Caco-2 (cell line): Measurements from ENCODE around the gene GFM2. TPM values are rescaled to one million over a fixed set of nuclear protein-coding genes. Genes with fewer than 3 reads are reported as not detected.
A peak's percentile ranks its signal among the peaks of the same experiment; 100 is the strongest.

Experiments
- Bru-seq: library from RNA; stranded (reverse); fragments of 400-500 nt; gene quantifications from one replicate; lab custom pipeline; 2021; lab: Mats Ljungman, UMichigan
- BruChase-seq, 2 experiments: library from RNA; stranded (reverse); fragments of 400-500 nt; gene quantifications; one replicate each; lab custom pipeline; 2021; lab: Mats Ljungman, UMichigan
- BruUV-seq: library from RNA; stranded (reverse); fragments of 400-500 nt; replicated peaks from 2 replicates; lab custom pipeline; 2021; lab: Mats Ljungman, UMichigan
- CTCF ChIA-PET: fragments of 300-600 bp; sonication (Branson Sonifier 250); formaldehyde crosslinking; loops from one replicate; lab custom pipeline; 2022; ENCODE audit warnings: antibody characterized with exemption; lab: Charles Lee
- POLR2A ChIA-PET: fragments of 300-600 bp; sonication (Branson Sonifier 250); formaldehyde crosslinking; loops from one replicate; lab custom pipeline; 2022; ENCODE audit warnings: antibody characterized with exemption; lab: Charles Lee
- DNase-seq, 2 experiments: peaks; one replicate each; pipeline versions ENCODE4 v3.0.0 to v3.0.0-alpha.2; 2020 to 2022
- H3K27me3 ChIP-seq: replicated peaks from 2 replicates; pipeline ENCODE4 v1.6.0; 2011; ENCODE audit warnings: low read length; ENCODE audit not compliant: control insufficient read depth, insufficient read depth
- H3K36me3 ChIP-seq: 2 replicates; pipeline ENCODE4 v1.5.1; 2011; ENCODE audit warnings: low read length; ENCODE audit not compliant: control insufficient read depth, insufficient read depth
- H3K4me1 ChIP-seq: fragments of 250-450 bp; sonication (Bioruptor Pico); 2 replicates; pipeline ENCODE4 v1.5.1; 2020; ENCODE audit warnings: mild to moderate bottlenecking
- H3K4me3 ChIP-seq: 2 replicates; pipeline ENCODE4 v1.5.1; 2011; ENCODE audit warnings: low read depth, mild to moderate bottlenecking, control low read depth, low read length
- H3K9me3 ChIP-seq: fragments of 250-450 bp; sonication (Bioruptor Pico); 2 replicates; pipeline ENCODE4 v1.5.1; 2020; ENCODE audit warnings: mild to moderate bottlenecking, moderate library complexity
- H3K27ac Mint-ChIP-seq: one replicate; pipeline ENCODE4 v1.8.0; 2022; ENCODE audit warnings: mixed read lengths; ENCODE audit not compliant: unreplicated experiment
- H3K27me3 Mint-ChIP-seq: one replicate; pipeline ENCODE4 v1.8.0; 2022; ENCODE audit warnings: mixed read lengths; ENCODE audit not compliant: insufficient read depth, unreplicated experiment
- H3K36me3 Mint-ChIP-seq: one replicate; pipeline ENCODE4 v1.8.0; 2022; ENCODE audit warnings: mild to moderate bottlenecking, mixed read lengths; ENCODE audit not compliant: insufficient read depth, unreplicated experiment
- H3K4me1 Mint-ChIP-seq: one replicate; pipeline ENCODE4 v1.8.0; 2022; ENCODE audit warnings: low read depth, mixed read lengths; ENCODE audit not compliant: unreplicated experiment
- H3K4me3 Mint-ChIP-seq: one replicate; pipeline ENCODE4 v1.8.0; 2022; ENCODE audit warnings: mild to moderate bottlenecking, moderate library complexity, mixed read lengths; ENCODE audit not compliant: unreplicated experiment
- H3K9me3 Mint-ChIP-seq: one replicate; pipeline ENCODE4 v1.8.0; 2022; ENCODE audit warnings: mixed read lengths; ENCODE audit not compliant: unreplicated experiment
- CTCF ChIP-seq, 2 experiments: fragments of 200-600 bp in 1 of 2; IDR thresholded peaks; 1 replicate in 1 of 2; 2 replicates in 1 of 2; pipeline versions ENCODE4 v1.5.1 to v1.8.0; 2011 to 2022; ENCODE audit warnings: antibody characterized with exemption in 1 of 2, control low read depth in 1 of 2, inconsistent platforms in 1 of 2, low read depth in 1 of 2, low read length in 1 of 2, mild to moderate bottlenecking in 1 of 2, moderate library complexity in 1 of 2; ENCODE audit not compliant: insufficient read depth in 1 of 2, severe bottlenecking in 1 of 2, unreplicated experiment in 1 of 2
- intact Hi-C: fragments of 100-400 bp; cut with micrococcal nuclease; formaldehyde crosslinking; loops from one replicate; pipeline ENCODE4 v1.10.0; 2022; ENCODE audit not compliant: unreplicated experiment
- long read RNA-seq: library from polyadenylated mRNA; stranded (forward); transcript quantifications from one replicate; pipeline ENCODE4 v2.0.0, GENCODE V29; 2022
- total RNA-seq: library from RNA; stranded (reverse); gene quantifications from 2 replicates; pipeline ENCODE4 v1.2.3, GENCODE V29; 2022

The GFM2 gene
- 43.6 and 46.5 TPM in 2 replicates for total RNA-seq
- percentile 87 among the genes with signal in this experiment for Bru-seq, nascent RNA
- percentile 85 among the genes with signal in this experiment for BruChase-seq, experiment 1, labeled RNA remaining after a 2-hour chase
- BruChase-seq, experiment 2, labeled RNA remaining after a 6-hour chase, result percentile 79 among the genes with signal in this experiment
- long read RNA-seq, transcript GFM2-201 (21 exons, 3,249 nt), result major isoform, 55 of 118 reads
- long read RNA-seq, transcript GFM2-202 (20 exons, 2,856 nt), result minor isoform, 11 of 118 reads
- long read RNA-seq, partial matches to known transcripts, result 27 of 118 reads
- long read RNA-seq, other reads (novel, unspliced or antisense), result 24 of 118 reads

DNA sequence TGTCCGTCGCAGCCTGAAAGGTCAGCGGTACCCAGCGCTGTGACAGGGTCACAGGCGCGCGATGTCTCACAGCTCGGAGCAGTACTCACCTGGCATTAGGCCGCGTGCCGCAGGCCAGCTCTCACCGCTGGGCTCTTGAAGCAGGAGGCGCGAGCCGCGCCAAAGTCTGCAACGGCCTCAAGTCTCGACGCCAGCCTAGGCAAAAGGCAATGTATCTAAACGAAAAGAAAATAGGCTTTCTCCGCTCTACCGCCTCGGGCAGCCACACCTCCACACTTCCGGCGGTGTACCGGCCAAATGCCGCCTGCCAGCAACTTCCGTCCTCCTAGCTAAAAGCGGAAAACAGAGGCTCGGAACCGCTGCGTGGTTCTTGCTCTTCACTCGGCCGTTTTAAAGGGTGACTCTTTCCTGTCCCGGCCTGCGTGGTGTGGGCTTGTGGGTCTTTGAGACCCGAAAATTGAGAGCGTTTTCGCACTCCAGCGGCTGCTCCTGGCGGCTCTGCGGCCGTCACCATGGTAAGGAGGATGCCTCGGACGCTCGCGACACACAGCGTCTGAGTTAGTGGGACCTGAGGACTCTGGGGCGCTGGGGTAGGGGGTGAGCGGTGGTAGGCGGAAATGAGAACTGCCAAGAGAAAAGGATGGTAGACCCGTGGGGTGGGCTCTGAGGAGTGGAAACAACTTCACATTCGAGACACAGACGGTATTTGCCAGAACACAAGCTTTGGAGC, at the start of gene GFM2, which contains the start of gene NSA2:
TSS of gene GFM2 (minus strand) at position 269 of the 730 bp plus-strand sequence. CDS start 3,375 bp downstream, outside the sequence.
TSS of gene NSA2 (plus strand) at position 401 of the 730 bp plus-strand sequence. CDS start at position 513, 112 bp downstream.
- POLR2A ChIA-PET, result interaction anchor here (0.7 kb wide), 1 partner anchor 9 kb away, joined by 3 read pairs; no protein-coding TSS in a partner anchor
- no peak for TF ChIP-seq CTCF (IDR thresholded peaks at IDR 0.05; ENCODE audit: insufficient read depth in 1 of 2, low read depth in 1 of 2, low read length in 1 of 2, severe bottlenecking in 1 of 2, unreplicated experiment in 1 of 2)
- Histone ChIP-seq H3K4me1 (peaks cover 30% of the 10 kb centered on the region), H3K27me3 (no peaks in the 10 kb centered on the region), H3K4me3 (peak within 1 kb of the TSS; percentile 75), H3K9me3 (no peaks in the 10 kb centered on the region), H3K36me3 (no peaks in the 10 kb centered on the region; the same call in 1 of the 2 replicates)
- H3K27me3 Mint-ChIP-seq, result no peaks in the 10 kb centered on the region
- peaks cover 61% of the 10 kb centered on the region for H3K36me3 Mint-ChIP-seq
- peak within 1 kb of the TSS; percentile 97 for H3K27ac Mint-ChIP-seq
- peaks cover 14% of the 10 kb centered on the region for H3K4me1 Mint-ChIP-seq
- H3K4me3 Mint-ChIP-seq, result peak within 1 kb of the TSS; percentile 86
- CTCF ChIA-PET, result no interaction called here
- intact Hi-C loops, result loop anchor here (1.0 kb wide), 3 partner anchors 97 to 498 kb away; no protein-coding TSS in a partner anchor
- no peaks in the 10 kb centered on the region for H3K9me3 Mint-ChIP-seq
- BruUV-seq, result no TSS peak
- DNase-seq, result peak; percentile 92 to 93

DNA sequence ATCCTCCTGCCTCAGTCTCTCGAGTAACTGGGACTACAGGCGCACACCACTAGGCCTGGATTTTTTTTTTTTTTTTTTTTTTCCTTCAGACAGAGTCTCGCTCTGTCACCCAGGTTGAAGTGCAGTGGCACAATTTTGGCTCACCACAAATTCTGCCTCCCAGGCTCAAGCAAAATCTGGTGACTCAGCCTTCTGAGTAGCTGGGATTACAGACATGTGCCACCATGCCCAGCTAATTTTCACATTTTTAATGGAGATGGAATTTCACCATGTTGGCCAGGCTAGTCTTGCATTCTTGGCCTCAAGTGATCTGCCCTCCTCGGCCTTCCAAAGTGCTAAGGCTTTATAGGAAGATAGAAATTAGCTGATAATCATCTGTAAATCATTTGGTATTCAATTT, 44.0 kb upstream of the GFM2 start:
- CTCF ChIA-PET, result no interaction called here
- H3K9me3 Mint-ChIP-seq, result no peaks in the 10 kb centered on the region
- intact Hi-C loops, result no loop called here
- H3K4me1 Mint-ChIP-seq, result peaks cover 9% of the 10 kb centered on the region
- Histone ChIP-seq H3K27me3 (no peaks in the 10 kb centered on the region), H3K4me1 (peaks cover 13% of the 10 kb centered on the region), H3K36me3 (no peaks in the 10 kb centered on the region), H3K9me3 (no peaks in the 10 kb centered on the region), H3K4me3 (no peak overlapping the region)
- TF ChIP-seq CTCF (IDR thresholded peaks at IDR 0.05; ENCODE audit: insufficient read depth in 1 of 2, low read depth in 1 of 2, low read length in 1 of 2, severe bottlenecking in 1 of 2, unreplicated experiment in 1 of 2), result no peak
- BruUV-seq, result no TSS peak
- H3K27me3 Mint-ChIP-seq, result no peaks in the 10 kb centered on the region
- no peak overlapping the region for H3K4me3 Mint-ChIP-seq
- DNase-seq, result no peak
- H3K27ac Mint-ChIP-seq, result no peak overlapping the region
- POLR2A ChIA-PET, result no interaction called here
- peaks cover 11% of the 10 kb centered on the region for H3K36me3 Mint-ChIP-seq

DNA sequence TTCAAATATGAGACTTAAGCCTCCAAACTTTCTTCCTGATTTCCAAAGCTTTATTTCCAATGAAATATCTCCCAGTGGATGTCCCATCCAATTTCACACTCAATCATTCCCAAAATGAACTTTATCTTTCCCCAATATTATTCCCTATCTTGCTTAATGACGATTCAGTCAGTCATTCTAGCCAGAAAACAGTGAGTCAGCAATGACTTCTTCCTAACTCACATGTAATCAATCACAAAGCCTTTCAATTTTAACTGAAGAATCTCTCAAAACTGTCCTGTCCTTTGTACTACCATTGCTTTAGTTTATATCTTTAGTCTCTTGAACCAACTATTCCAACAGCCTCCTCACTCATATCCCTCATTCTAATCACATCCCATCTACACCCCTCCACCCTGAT, 35.0 kb upstream of the GFM2 start:
- no peaks in the 10 kb centered on the region for H3K36me3 ChIP-seq
- BruUV-seq, result no TSS peak
- Mint-ChIP-seq H3K4me1 (no peaks in the 10 kb centered on the region), H3K27ac (no peak overlapping the region), H3K27me3 (no peaks in the 10 kb centered on the region), H3K36me3 (peaks cover 12% of the 10 kb centered on the region), H3K4me3 (no peak overlapping the region), H3K9me3 (no peaks in the 10 kb centered on the region)
- DNase-seq, result no peak
- H3K9me3 ChIP-seq, result no peaks in the 10 kb centered on the region
- 0 out of 2 replicates have a peak, but pooled peaks cover 3% of the 10 kb centered on the region for H3K4me1 ChIP-seq
- intact Hi-C loops, result no loop called here
- TF ChIP-seq CTCF (IDR thresholded peaks at IDR 0.05; ENCODE audit: insufficient read depth in 1 of 2, low read depth in 1 of 2, low read length in 1 of 2, severe bottlenecking in 1 of 2, unreplicated experiment in 1 of 2), result no peak
- no peak overlapping the region for H3K4me3 ChIP-seq
- POLR2A ChIA-PET, result no interaction called here
- no peaks in the 10 kb centered on the region for H3K27me3 ChIP-seq
- CTCF ChIA-PET, result no interaction called here
